Measurements from ENCODE around the gene AKR1C4. TPM values are rescaled to one million over a fixed set of nuclear protein-coding genes. Genes with fewer than 3 reads are reported as not detected.

Gene AKR1C4
- total RNA-seq: not detected in 2 replicates

- Histone ChIP-seq H3K4me3 (ENCODE audit: low read depth, low read length) (no peak within 1 kb of the TSS), H3K27me3 (ENCODE audit: control insufficient read depth, insufficient read depth, low read length) (no peaks in the 10 kb centered on the region), H3K36me3 (ENCODE audit: control insufficient read depth, insufficient read depth, low read length) (no peaks in the 10 kb centered on the region)
- no peak for TF ChIP-seq CTCF (IDR thresholded peaks at IDR 0.05; ENCODE audit: insufficient read depth, low read length, severe bottlenecking)
- DNase-seq (ENCODE audit: low read depth): peak; percentile 4
- FAIRE-seq: no peak
These were observed at the start of gene AKR1C4 for GRCh38 chr10:5196702-5197113. Gene AKR1C4, plus strand, starts transcription at chr10:5196837. Its CDS starts 31 bp downstream, at chr10:5196868.

DNA sequence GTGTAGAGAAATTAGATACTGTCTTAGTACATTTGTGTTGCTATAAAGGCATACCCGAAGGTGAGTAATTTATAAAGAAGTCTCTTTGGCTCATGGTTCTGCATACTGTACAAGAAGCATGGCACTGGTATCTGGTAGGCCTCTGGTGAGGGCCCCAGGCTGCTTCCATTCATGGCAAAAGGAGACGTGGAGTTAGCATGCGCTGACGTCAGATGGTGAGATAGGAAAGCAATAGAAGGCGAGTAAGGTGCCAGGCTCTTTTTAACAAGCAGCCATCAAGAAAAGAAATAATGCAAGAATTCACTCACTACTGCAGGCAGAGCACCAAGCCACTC lies 49.8 kb upstream of the AKR1C4 start:
- Histone ChIP-seq H3K27me3 (ENCODE audit: control insufficient read depth, insufficient read depth, low read length) (no peaks in the 10 kb centered on the region), H3K36me3 (ENCODE audit: control insufficient read depth, insufficient read depth, low read length) (no peaks in the 10 kb centered on the region), H3K4me3 (ENCODE audit: low read depth, low read length) (no peak overlapping the region)
- FAIRE-seq (no peak), DNase-seq (ENCODE audit: low read depth) (peak; percentile 10)
- no peak for TF ChIP-seq CTCF (IDR thresholded peaks at IDR 0.05; ENCODE audit: insufficient read depth, low read length, severe bottlenecking)

DNA sequence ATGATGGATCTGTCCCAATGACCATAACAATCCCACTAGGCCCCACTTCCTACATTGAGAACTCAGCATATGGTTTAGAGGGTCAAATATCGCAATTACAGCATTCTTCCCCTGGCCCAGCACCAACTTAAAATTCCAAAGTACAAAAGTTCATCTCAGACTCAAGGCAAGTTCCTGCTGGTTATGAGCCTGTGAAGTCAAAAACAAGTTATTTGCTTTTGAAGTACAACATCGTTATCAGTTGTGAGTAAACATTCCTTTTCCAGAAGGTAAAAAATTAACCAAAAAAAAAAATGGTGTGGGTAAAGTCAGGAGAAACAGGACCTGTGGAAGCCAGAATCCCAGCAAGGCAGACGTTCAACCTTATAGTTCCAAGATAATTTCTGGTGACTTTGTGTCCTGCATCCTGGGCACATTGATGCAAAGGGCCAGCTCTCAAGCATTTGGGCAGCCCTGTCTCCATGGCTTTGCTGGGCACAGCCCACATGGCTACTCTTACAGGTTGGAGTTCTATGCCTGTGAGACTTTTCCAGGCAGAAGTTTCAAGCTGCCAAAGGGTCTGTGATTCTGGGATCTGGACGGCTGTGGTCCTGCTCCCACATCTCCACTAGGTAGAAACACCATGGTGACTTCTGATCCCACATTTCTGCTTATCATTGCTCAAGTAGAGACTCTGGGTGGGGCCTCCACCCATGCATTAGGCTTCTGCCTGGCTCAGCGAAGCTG lies 49.2 kb upstream of the AKR1C4 start:
- DNase-seq (ENCODE audit: low read depth): peak; percentile 59
- no peak for FAIRE-seq
- TF ChIP-seq CTCF (IDR thresholded peaks at IDR 0.05; ENCODE audit: insufficient read depth, low read length, severe bottlenecking): no peak
- Histone ChIP-seq H3K27me3 (ENCODE audit: control insufficient read depth, insufficient read depth, low read length) (no peaks in the 10 kb centered on the region), H3K4me3 (ENCODE audit: low read depth, low read length) (no peak overlapping the region), H3K36me3 (ENCODE audit: control insufficient read depth, insufficient read depth, low read length) (no peaks in the 10 kb centered on the region)

GRCh38 chr10:5147981-5148677 lies 48.5 kb upstream of the AKR1C4 start:
- FAIRE-seq (no peak), DNase-seq (ENCODE audit: low read depth) (no peak)
- TF ChIP-seq CTCF (IDR thresholded peaks at IDR 0.05; ENCODE audit: insufficient read depth, low read length, severe bottlenecking): no peak
- Histone ChIP-seq H3K4me3 (ENCODE audit: low read depth, low read length) (no peak overlapping the region), H3K36me3 (ENCODE audit: control insufficient read depth, insufficient read depth, low read length) (no peaks in the 10 kb centered on the region), H3K27me3 (ENCODE audit: control insufficient read depth, insufficient read depth, low read length) (no peaks in the 10 kb centered on the region)

DNA sequence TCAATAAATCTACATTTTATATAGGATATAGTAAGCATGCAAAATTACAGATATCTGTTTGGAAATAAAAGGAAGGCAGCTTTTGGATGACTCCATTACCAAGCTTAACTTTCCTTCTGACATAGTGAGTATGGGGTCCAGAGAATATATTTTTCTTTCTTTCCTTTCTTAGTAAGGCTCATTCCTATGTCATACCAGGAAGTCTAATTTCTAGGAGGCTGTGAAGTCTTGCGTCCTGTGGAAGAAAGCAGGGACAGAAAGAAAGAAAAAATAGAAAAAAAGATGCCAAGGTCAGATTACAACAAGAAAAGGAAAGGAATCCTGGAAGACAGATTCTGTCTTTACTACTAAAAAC lies 48.0 kb upstream of the AKR1C4 start:
- H3K4me3 ChIP-seq (ENCODE audit: low read depth, low read length): no peak overlapping the region
- DNase-seq (ENCODE audit: low read depth) (no peak), FAIRE-seq (no peak)
- H3K27me3 ChIP-seq (ENCODE audit: control insufficient read depth, insufficient read depth, low read length): no peaks in the 10 kb centered on the region
- TF ChIP-seq CTCF (IDR thresholded peaks at IDR 0.05; ENCODE audit: insufficient read depth, low read length, severe bottlenecking): no peak
- H3K36me3 ChIP-seq (ENCODE audit: control insufficient read depth, insufficient read depth, low read length): no peaks in the 10 kb centered on the region

Data from bronchial epithelial cell (primary cell).